Effector CD4-positive, alpha-beta T cell (primary cell): Measurements from ENCODE around the gene KIAA1958.

Experiments used
- DNase-seq: peaks from one replicate; pipeline ENCODE4 v3.0.0-alpha.2; 2020

KIAA1958 gene

GRCh38 chr9:112605963-112606699 is 119.5 kb downstream of the KIAA1958 start:
- no peak for DNase-seq

- DNase-seq = no peak
Observed at GRCh38 chr9:112608851-112609250, 122.2 kb downstream of the KIAA1958 start.

GRCh38 chr9:112615584-112616266 is 129.1 kb downstream of the KIAA1958 start:
- no peak for DNase-seq

- no peak for DNase-seq
Observed at GRCh38 chr9:112617371-112617770, 130.7 kb downstream of the KIAA1958 start.

- DNase-seq = no peak
Observed at GRCh38 chr9:112618385-112619009, 131.9 kb downstream of the KIAA1958 start.

- no peak for DNase-seq
Observed at GRCh38 chr9:112620388-112620787, 133.8 kb downstream of the KIAA1958 start.

- no peak for DNase-seq
Observed at GRCh38 chr9:112621018-112621655, 134.5 kb downstream of the KIAA1958 start.

GRCh38 chr9:112623198-112623597 is 136.6 kb downstream of the KIAA1958 start:
- DNase-seq = no peak

GRCh38 chr9:112624711-112625707 is 138.4 kb downstream of the KIAA1958 start:
- no peak for DNase-seq

- no peak for DNase-seq
Observed at GRCh38 chr9:112629671-112630485, 143.3 kb downstream of the KIAA1958 start.

GRCh38 chr9:112631313-112632070 is 144.9 kb downstream of the KIAA1958 start:
- DNase-seq = no peak

- DNase-seq = no peak
Observed at GRCh38 chr9:112640311-112640710, 153.7 kb downstream of the KIAA1958 start.

- DNase-seq = no peak
Observed at GRCh38 chr9:112642126-112642525, 155.5 kb downstream of the KIAA1958 start.

- no peak for DNase-seq
Observed at GRCh38 chr9:112647596-112647995, 161.0 kb downstream of the KIAA1958 start.

GRCh38 chr9:112648624-112649023 is 162.0 kb downstream of the KIAA1958 start:
- no peak for DNase-seq

GRCh38 chr9:112654282-112654681 is 167.7 kb downstream of the KIAA1958 start:
- no peak for DNase-seq

- no peak for DNase-seq
Observed at GRCh38 chr9:112655668-112656067, 169.0 kb downstream of the KIAA1958 start.

GRCh38 chr9:112659906-112660305 is 173.3 kb downstream of the KIAA1958 start:
- DNase-seq = no peak

- DNase-seq = no peak
Observed at GRCh38 chr9:112663681-112664080, 177.1 kb downstream of the KIAA1958 start.

GRCh38 chr9:112664531-112664930 is 177.9 kb downstream of the KIAA1958 start:
- no peak for DNase-seq
